HG03175 (cell line): ENCODE results near the gene SNX14.
A peak's percentile ranks its signal among the peaks of the same experiment; 100 is the strongest.

ENCODE experiments used
- ATAC-seq: cut with Tn5 transposase; IDR thresholded peaks from one replicate; pipeline ENCODE4 v1.9.1; 2021; ENCODE audit warnings: mild to moderate bottlenecking, moderate library complexity; ENCODE audit not compliant: unreplicated experiment

Gene SNX14

DNA sequence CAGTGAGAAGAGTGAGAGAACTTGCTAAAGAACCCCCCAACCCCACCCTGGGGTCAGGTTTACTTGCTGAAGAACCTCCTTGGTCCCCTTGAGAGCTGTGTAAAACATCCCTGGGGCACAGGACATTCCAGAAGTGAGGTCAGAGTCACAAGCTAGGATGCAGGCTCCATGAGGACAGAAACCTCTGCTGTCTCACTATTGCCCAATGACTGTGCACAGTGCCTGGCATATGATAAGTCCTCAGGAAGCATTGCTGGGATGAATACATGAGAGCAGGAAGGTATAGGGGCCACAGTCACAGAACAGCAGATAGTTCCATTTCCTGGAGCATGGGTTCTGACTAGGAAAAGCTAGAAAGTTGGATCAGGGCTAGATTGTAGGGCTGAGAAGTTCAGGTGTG, 125.3 kb downstream of the SNX14 start:
- ATAC-seq = no peak

DNA sequence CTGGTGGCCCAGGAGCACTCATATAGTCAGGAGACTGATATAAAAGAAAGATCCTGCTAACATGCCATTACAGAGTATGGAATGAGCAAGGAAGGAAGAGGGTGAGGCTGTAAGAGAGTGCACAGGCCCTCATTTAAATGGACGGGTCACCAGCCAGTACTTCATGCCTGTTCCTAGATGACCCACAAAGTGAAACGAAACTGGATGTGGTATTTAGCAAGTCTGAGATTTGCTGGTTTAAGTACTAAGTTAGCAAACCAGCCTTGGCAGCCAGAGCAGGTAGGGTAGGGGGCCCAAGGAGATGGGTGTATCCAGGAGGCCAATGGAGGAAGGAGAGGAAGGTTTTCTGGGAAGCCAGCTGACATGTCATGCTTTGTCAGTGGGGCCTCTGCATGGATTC, 127.9 kb downstream of the SNX14 start:
- peak; percentile 61 for ATAC-seq

- ATAC-seq = no peak
Measured at GRCh38 chr6:85464722-85465150, 128.9 kb downstream of the SNX14 start.

DNA sequence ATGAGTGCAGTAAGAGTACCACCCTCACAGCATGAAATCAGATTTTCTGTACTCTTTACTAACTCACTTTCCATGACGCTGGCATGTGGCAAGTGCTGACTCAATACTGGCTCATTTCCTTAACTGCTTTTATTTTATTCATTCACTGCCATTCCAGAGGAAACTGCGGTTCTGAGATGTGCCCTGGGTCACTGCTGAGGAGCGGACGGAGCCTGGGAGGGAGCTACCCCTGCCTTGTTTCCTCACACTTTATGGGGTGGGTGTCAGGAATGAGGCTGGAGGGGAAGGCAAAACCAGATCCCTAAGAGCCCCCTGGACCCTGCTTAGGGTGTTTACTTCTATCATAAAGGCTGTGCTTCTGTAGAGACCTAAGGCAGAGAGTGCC, 129.4 kb downstream of the SNX14 start:
- no peak for ATAC-seq

GRCh38 chr6:85463621-85464259, 129.9 kb downstream of the SNX14 start:
- ATAC-seq = no peak

DNA sequence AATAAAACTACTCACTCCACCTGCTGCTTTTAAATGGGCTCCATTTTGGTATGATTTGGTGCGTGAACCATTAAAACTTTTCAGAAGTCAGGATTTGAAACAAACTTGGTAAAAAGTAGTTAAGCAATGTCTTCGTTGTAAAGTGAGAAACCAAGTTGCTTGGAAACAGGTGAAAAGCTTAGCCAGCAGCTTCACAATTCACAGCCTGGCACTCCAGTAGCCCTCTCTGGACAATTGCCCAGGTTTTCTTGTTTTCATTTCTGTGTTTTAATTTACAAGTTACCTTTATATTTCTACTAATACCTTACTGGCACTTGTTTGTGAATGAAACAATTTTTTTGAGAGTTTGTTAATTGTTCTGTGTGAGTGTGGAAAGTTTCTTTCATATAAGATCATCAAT, 131.0 kb downstream of the SNX14 start:
- no peak for ATAC-seq

DNA sequence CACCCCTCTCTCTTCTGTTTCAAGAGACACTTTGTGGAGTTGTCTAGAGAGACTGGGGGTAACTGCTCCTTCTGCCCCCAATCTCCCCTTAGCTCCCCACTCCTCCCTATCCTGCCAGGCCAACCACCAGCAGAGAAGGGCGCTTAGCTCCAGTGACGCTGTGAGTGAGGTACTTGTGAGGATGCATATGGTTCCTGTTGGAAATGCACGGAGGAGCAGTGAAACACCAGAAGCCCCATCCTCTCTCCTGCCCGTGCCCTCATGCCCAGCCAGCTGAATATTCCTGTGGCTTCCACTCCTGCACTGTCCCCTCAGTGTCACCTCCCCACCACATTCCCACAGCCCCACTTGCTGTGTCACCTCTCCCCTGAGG, 131.9 kb downstream of the SNX14 start:
- ATAC-seq = no peak

DNA sequence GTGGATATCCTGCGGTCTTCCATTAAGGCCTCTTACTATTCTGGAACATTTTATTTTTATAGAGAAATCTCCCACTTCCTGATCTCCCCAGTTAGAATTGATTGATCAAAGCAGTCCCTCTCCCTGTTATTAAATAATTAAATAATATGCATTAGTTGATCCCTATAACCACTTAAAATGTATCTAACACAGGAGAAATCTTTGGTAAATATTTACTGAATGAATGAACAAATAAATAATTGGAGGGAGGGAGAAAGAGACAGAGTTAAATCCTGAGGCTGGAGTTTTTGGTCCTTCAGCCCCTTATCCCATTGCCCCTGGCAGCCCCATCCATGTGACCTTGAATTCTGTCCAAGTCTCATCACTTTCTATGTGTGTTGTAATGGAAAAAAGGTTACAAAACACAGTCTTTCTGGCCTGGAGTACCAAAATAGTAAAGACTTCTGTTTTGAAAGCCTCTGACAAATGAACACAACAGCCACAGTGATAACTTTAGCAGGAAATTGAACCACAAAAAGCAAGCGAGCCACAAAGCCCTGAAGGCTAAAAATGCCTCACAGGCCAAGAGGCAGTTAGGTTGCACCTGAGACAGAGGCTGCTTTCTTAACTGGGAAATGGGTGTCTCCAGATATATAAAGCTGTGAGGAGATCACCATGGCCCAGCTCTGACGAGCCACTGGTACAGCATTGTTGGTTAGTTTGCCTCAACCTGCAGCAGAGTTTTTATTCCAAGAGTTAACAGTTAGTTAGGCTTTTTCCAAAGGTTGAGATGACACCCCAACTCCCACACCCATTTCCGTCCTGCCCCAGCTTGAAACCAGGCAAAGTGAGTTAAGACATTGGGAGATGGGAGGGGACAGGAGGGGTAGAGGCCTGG, 132.5 kb downstream of the SNX14 start:
- ATAC-seq = peak; percentile 76

DNA sequence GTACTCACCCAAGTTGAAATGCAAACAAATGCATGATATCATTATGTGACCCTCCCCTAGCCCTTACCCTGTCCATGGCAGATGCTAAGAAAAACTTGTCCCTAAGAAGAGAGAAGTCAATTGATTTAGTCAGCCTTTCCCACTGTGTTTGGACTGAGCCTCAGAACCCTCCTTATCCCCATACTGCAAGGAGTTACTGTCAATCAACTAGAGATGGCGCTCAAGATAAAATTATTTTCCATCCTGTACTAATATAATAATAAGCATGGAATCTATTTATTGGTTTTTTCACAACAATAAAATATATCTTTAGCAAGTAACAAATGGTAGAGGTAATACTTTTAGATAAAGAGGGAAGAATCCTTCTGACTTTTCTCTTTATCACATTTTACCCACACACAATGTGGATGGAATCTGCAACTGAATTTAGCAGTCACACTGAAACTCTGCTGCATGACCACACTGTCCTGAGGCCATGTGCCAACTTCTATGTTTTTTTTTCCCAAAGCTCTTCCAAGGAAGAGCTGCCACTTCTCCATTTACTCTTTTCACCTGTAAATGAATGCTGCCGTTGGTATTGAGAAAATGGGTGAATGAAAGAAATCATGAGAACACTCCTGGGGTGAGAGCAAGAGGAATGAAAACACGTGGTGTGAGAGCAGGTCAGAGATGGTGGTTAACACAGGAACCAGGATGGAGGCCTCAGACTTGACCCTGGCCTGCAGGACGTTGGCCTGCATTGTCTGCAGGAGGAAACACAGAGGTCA, 133.3 kb downstream of the SNX14 start:
- peak; percentile 37 for ATAC-seq

DNA sequence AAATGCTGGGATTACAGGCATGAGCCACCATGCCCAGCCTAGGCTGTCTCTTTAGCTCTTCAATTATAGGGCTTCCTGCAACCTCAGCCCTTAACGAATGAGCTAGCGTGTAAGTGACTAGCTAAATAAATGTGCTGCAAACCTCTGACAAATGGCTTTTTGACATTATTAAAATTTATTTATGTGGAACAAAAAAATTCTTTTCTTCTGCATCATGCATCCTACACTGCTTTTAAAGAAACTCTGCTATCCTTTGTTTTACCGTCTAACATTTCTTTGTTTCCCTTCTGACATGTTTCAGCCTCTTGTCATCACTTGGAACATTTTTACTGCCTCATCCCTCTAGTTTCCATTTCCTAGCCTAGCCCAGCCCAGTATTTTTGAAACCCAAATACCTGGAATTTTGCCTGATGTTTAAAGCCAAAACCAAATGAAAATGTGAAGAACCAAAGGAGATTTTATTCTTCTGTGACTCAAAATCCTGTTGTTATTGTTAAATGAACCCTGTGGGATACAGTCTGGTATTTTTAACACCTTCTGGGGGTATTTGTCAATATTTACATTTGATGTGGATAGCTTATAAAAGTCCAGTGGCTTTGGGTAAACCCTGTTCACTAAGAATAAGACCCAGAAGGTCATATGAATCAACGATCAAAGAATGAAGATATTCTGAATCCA, 134.3 kb downstream of the SNX14 start:
- no peak for ATAC-seq

DNA sequence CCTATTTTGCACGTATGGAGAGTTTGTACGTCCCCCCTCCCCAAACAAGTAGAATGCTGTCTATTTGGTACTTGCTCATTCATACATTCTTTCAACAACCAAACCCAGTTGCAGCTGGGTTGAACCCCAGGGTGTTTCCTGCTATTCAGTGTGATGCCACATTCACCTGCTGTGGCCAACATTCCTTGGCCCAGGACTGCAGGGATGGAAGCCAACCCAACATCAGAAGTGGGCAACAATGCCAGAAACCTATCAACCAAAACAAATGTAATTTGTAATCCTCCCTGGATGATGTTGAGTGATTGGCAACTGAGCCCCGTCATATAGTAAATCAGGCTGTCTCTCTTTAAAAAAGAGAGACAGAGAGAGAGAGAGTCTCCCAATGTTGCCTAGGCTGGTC, 134.9 kb downstream of the SNX14 start:
- ATAC-seq = no peak

- no peak for ATAC-seq
Measured at GRCh38 chr6:85458184-85458583, 135.5 kb downstream of the SNX14 start.

GRCh38 chr6:85456782-85457181, 136.9 kb downstream of the SNX14 start:
- no peak for ATAC-seq
